ES-I3 (cell line): ENCODE results near the gene NMNAT3.
A peak's percentile ranks its signal among the peaks of the same experiment; 100 is the strongest.

ENCODE experiments used
- H3K36me3 ChIP-seq: 2 replicates; pipeline ENCODE4 v1.6.1; 2013; ENCODE audit warnings: mild to moderate bottlenecking, low read length, control low read depth, moderate library complexity; ENCODE audit not compliant: insufficient read depth
- H3K4me1 ChIP-seq: 2 replicates; pipeline ENCODE4 v1.6.1; 2013; ENCODE audit warnings: mild to moderate bottlenecking, control low read depth, low read length; ENCODE audit not compliant: insufficient read depth
- H3K9ac ChIP-seq: 2 replicates; pipeline ENCODE4 v1.6.1; 2013; ENCODE audit warnings: low read depth, mild to moderate bottlenecking, low read length, moderate library complexity
- H3K9me3 ChIP-seq: 2 replicates; pipeline ENCODE4 v1.6.1; 2013; ENCODE audit warnings: mild to moderate bottlenecking, low read length, moderate library complexity; ENCODE audit not compliant: control insufficient read depth, insufficient read depth

Gene NMNAT3

GRCh38 chr3:139677388-139678155, at the start of gene NMNAT3:
NMNAT3 (minus strand) TSS chr3:139677972; CDS start chr3:139627724, 50,248 bp downstream.
- Histone ChIP-seq H3K9me3 (no peaks in the 10 kb centered on the region), H3K9ac (peak within 1 kb of the TSS; percentile 87), H3K4me1 (peaks cover 20% of the 10 kb centered on the region), H3K36me3 (no peaks in the 10 kb centered on the region)

DNA sequence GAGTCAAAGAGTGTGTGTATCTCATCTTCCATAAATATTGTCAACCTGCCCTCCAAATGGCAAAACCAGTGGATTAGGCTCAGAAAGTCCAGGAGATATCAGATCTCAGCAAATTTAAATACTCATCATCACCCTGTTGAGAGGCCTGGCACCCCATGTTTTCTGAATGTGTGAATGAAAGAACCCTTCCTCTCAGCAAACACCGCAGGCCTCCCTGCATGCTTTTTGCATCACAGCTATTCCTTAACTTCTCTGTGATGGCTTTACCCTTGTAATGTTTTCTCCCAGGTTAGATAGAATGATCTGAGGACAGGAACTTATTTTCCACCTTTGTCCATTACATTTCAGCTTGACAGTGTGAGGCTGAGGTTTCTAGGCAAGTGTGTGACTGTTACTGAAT, 43.6 kb upstream of the NMNAT3 start:
- Histone ChIP-seq H3K9ac (no peak overlapping the region), H3K9me3 (no peaks in the 10 kb centered on the region), H3K4me1 (peaks cover 8% of the 10 kb centered on the region; the same call in 1 of the 2 replicates), H3K36me3 (no peaks in the 10 kb centered on the region)

DNA sequence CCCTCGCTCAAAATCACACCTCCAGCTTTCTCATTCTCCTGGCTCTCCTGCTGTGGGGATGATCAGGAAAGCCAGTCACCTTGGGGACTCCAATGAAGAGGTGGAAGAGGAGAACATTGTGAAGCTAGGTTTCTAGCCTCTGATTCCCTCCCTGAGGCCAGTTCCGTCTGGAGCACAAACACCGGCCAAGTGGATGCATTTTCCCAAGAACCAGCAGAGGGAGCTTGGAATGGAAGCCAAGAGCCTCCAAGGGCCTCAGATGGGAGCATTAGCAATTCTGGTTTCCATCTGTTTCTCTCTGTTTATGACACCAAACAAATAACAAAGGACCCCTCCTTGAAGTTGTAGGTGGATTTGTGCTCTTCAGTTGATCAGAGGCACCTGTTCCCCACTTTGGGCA, 40.6 kb upstream of the NMNAT3 start:
- H3K9ac ChIP-seq: no peak overlapping the region
- H3K4me1 ChIP-seq: peaks cover 8% of the 10 kb centered on the region; the same call in 1 of the 2 replicates
- no peaks in the 10 kb centered on the region for H3K36me3 ChIP-seq
- no peaks in the 10 kb centered on the region for H3K9me3 ChIP-seq

- H3K9ac ChIP-seq: no peak overlapping the region
- H3K4me1 ChIP-seq: peaks cover 8% of the 10 kb centered on the region; the same call in 1 of the 2 replicates
- H3K9me3 ChIP-seq: no peaks in the 10 kb centered on the region
Measured at GRCh38 chr3:139716908-139717485, 39.2 kb upstream of the NMNAT3 start.

GRCh38 chr3:139715743-139716360, 38.1 kb upstream of the NMNAT3 start:
- Histone ChIP-seq H3K4me1 (no peaks in the 10 kb centered on the region), H3K36me3 (no peaks in the 10 kb centered on the region), H3K9me3 (no peaks in the 10 kb centered on the region), H3K9ac (no peak overlapping the region)

More at GRCh38 chr3:139716908-139717485, 39.2 kb upstream of the NMNAT3 start:
- no peaks in the 10 kb centered on the region for H3K36me3 ChIP-seq

GRCh38 chr3:139715166-139715565, 37.4 kb upstream of the NMNAT3 start:
- Histone ChIP-seq H3K4me1 (no peaks in the 10 kb centered on the region), H3K36me3 (no peaks in the 10 kb centered on the region), H3K9me3 (no peaks in the 10 kb centered on the region), H3K9ac (no peak overlapping the region)

DNA sequence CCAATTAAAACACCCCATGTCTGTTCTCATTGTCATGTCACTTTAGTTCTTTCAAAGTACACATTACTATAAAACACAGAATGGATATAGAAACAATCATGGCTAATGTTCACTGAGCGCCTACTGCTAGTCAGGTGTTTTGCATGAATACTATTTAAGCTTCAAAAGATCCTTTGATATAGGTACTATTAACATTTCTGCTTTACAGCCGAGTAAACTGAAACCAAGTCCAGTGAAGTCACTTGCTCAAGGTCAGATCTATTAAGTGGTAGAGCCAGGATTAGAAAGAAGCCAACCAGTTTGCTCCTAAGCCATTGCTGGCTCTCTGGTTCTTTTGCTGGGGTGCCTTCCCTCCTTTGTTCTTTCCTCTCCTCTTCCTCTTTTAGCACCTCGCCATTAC, 32.4 kb upstream of the NMNAT3 start:
- no peak overlapping the region for H3K9ac ChIP-seq
- H3K36me3 ChIP-seq: no peaks in the 10 kb centered on the region
- H3K4me1 ChIP-seq: no peaks in the 10 kb centered on the region
- H3K9me3 ChIP-seq: no peaks in the 10 kb centered on the region

DNA sequence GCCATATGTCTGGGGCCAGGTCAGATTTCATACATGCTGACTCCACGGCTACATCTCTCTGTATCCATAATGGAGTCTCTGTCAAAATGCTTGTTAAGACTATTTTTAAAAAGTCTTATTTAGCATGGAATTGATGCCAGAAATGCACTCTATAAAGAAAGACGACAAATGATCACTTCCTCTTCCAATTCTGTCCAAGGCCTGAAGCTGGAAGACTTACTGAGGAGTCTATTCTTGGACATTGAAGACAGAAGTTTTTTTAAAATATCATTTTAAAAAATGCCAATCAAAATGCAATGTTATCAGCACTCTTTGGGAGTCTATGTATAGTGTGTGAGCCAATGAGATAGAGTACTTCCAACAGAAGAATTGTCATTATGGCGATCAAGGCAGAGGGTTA, 27.9 kb upstream of the NMNAT3 start:
- Histone ChIP-seq H3K36me3 (no peaks in the 10 kb centered on the region), H3K9ac (no peak overlapping the region), H3K9me3 (no peaks in the 10 kb centered on the region), H3K4me1 (no peaks in the 10 kb centered on the region)

DNA sequence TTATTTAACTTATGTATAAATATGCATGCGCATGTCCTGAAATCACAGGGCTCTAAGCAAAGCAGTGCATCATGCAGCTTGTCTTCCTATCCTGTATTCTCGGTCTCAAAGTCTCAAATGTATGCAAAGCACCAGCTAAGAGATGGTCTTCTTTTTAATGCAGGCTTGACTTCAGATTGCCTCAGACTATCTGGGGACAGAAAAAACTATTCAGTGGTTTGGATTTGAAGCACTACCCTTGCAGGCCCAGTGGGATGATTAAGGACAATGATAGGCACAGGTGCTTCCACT, 18.5 kb upstream of the NMNAT3 start:
- no peaks in the 10 kb centered on the region for H3K36me3 ChIP-seq
- peaks cover 4% of the 10 kb centered on the region; the same call in 1 of the 2 replicates for H3K4me1 ChIP-seq
- no peaks in the 10 kb centered on the region for H3K9me3 ChIP-seq
- H3K9ac ChIP-seq: no peak overlapping the region

GRCh38 chr3:139695426-139696313, 17.9 kb upstream of the NMNAT3 start:
- no peaks in the 10 kb centered on the region for H3K36me3 ChIP-seq
- peaks cover 4% of the 10 kb centered on the region; the same call in 1 of the 2 replicates for H3K4me1 ChIP-seq
- no peaks in the 10 kb centered on the region for H3K9me3 ChIP-seq
- H3K9ac ChIP-seq: no peak overlapping the region

DNA sequence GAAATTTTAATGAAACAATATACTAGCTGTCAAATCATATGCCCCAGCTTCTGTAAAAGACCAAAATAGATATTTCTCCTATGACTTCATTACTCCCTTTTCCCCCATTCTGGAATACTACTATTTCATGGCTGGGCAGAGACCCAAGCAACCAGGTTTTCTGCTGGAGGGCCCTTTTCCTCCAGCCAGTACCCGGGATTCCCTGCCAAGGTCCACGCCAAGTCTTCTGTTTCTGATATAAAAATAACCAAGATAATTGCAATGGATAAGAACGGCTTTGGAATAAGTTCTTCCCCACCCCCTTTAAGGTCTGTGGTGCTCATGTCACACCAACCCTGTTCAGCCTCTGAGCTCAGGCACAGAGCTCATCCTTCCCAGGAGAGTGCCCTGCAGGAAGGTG, 17.2 kb upstream of the NMNAT3 start:
- Histone ChIP-seq H3K9me3 (no peaks in the 10 kb centered on the region), H3K36me3 (no peaks in the 10 kb centered on the region), H3K4me1 (peaks cover 4% of the 10 kb centered on the region; the same call in 1 of the 2 replicates), H3K9ac (no peak overlapping the region)

DNA sequence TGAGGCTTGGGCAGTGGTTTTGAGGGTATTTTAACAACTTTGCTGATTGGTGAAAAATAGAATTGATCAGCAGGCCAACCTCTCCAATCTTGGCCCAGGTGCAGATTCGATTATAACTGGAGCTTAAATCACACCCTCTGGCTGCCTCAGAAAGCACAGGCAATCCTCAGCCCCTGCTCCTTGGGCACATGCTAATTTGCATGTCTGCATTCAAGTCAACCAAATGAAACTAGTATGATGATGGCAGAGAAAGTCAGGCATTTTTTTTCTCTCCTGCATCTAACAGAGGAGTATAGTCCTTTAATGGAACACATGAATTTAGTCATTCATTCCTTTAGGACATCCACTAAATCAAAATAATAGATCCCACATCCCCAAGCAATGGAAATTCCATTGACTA, 16.8 kb upstream of the NMNAT3 start:
- peaks cover 4% of the 10 kb centered on the region; the same call in 1 of the 2 replicates for H3K4me1 ChIP-seq
- H3K9ac ChIP-seq: no peak overlapping the region
- no peaks in the 10 kb centered on the region for H3K9me3 ChIP-seq
- H3K36me3 ChIP-seq: no peaks in the 10 kb centered on the region

- H3K9ac ChIP-seq: no peak overlapping the region
- H3K4me1 ChIP-seq: peaks cover 4% of the 10 kb centered on the region; the same call in 1 of the 2 replicates
- no peaks in the 10 kb centered on the region for H3K9me3 ChIP-seq
- H3K36me3 ChIP-seq: no peaks in the 10 kb centered on the region
Measured at GRCh38 chr3:139691619-139692018, 13.8 kb upstream of the NMNAT3 start.

DNA sequence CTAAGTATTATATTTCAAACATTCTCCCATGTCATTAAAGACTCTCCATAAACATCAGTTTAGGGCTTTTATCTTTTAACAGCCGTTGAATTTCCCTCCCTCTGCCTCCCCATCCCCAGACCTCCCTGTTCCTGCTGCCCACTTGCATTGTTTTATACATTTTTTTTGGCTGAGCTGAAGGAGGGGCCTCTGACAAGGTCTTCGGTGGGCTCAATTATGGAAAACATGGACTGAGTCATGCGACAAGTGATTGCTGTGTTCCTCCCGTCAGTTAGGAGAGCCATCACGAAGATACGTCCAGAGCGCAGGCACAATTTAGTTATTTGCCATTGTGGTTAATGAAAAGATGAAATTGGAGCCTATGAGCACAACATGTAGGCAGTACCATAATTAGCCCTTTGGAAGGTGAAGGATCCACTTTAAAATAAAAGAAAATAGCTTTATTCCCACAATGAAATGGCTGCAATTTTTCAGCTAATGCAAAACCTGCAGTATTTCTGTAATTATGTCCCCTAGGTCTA, 12.0 kb upstream of the NMNAT3 start:
- Histone ChIP-seq H3K9me3 (no peaks in the 10 kb centered on the region), H3K9ac (no peak overlapping the region), H3K36me3 (no peaks in the 10 kb centered on the region), H3K4me1 (no peaks in the 10 kb centered on the region; the same call in 1 of the 2 replicates)
